Left lung (tissue), 10 donors: Measurements from ENCODE around the gene FAM13A. TPM values are rescaled to one million over a fixed set of nuclear protein-coding genes. Genes with fewer than 3 reads are reported as not detected.
A peak's percentile ranks its signal among the peaks of the same experiment; 100 is the strongest.

Source experiments
- ATAC-seq: fragments of 200-7000 bp; cut with Tn5 transposase; one replicate; pipeline ENCODE4 v1.9.1; 2020; ENCODE audit warnings: moderate library complexity
- DNase-seq, 4 donors: peaks; one replicate each; pipeline ENCODE4 v3.0.0-alpha.2; 2013 to 2020
- H3K27ac ChIP-seq, 2 donors: fragments of 200-600 bp; sonication (generic) in 1 of 2; one replicate each; pipeline versions ENCODE4 v1.5.0 to v1.8.0; 2020 to 2021
- H3K27me3 ChIP-seq, 2 donors: fragments of 200-600 bp; sonication (generic) in 1 of 2; one replicate each; pipeline versions ENCODE4 v1.5.0 to v1.8.0; 2020 to 2021
- H3K36me3 ChIP-seq, 2 donors: fragments of 200-600 bp; sonication (generic) in 1 of 2; one replicate each; pipeline versions ENCODE4 v1.5.0 to v1.8.0; 2020 to 2021
- H3K4me1 ChIP-seq, 2 donors: fragments of 200-600 bp; one replicate each; pipeline ENCODE4 v1.8.0; 2021
- H3K4me3 ChIP-seq, 2 donors: fragments of 200-600 bp; sonication (generic) in 1 of 2; one replicate each; pipeline versions ENCODE4 v1.5.0 to v1.8.0; 2020 to 2021; ENCODE audit warnings: mild to moderate bottlenecking in 1 of 2
- H3K9me3 ChIP-seq, 2 donors: fragments of 200-600 bp; sonication (generic) in 1 of 2; one replicate each; pipeline versions ENCODE4 v1.5.0 to v1.8.0; 2020 to 2021
- CTCF ChIP-seq, 2 donors: fragments of 200-600 bp; sonication (generic) in 1 of 2; IDR thresholded peaks; one replicate each; pipeline versions ENCODE4 v1.5.0 to v1.8.0; 2021; ENCODE audit warnings: antibody characterized with exemption in 2 of 2
- intact Hi-C, 2 donors: fragments of 100-400 bp; cut with DNase I; formaldehyde crosslinking; loops; one replicate each; pipeline versions ENCODE4 v1.11.2 to v1.14.2; 2022
- polyA plus RNA-seq, 6 donors: library from polyadenylated mRNA; unstranded; fragments of 120-200 nt; gene quantifications; one replicate each; pipeline ENCODE4 v1.2.1, GENCODE V29; 2013; ENCODE audit not compliant: insufficient read length in 6 of 6
- total RNA-seq, 2 donors: library from RNA; stranded (reverse); fragmentation: NEBNext Ultra II Directional; extraction: Animal tissue kit (Norgen Biotek cat#: 25700); gene quantifications; one replicate each; pipeline ENCODE4 v1.2.1, GENCODE V29; 2021
- donor health status: DM: no; HTN: yes; CAD: no.
- donor health status: DM: no; HTN: no; CAD: no.

The FAM13A gene
- total and polyA plus RNA-seq, 8 donors = 22.2 to 69.5 (median 52.2) TPM

GRCh38 chr4:88807499-88807898, 249.5 kb downstream of the FAM13A start:
- H3K4me3 ChIP-seq = no peak overlapping the region
- peak; percentile 35 for ATAC-seq
- TF ChIP-seq CTCF (IDR thresholded peaks at IDR 0.05) = no peak
- no peak overlapping the region for H3K27ac ChIP-seq
- intact Hi-C loops = no loop called here
- DNase-seq = no peak
- no peaks in the 10 kb centered on the region for H3K36me3 ChIP-seq
- no peaks in the 10 kb centered on the region for H3K27me3 ChIP-seq
- H3K9me3 ChIP-seq = no peaks in the 10 kb centered on the region
- H3K4me1 ChIP-seq = peaks cover 7 to 35% of the 10 kb centered on the region in 2 donors

GRCh38 chr4:88804234-88804633, 252.8 kb downstream of the FAM13A start:
- no peaks in the 10 kb centered on the region for H3K27me3 ChIP-seq
- H3K36me3 ChIP-seq = no peaks in the 10 kb centered on the region
- no peak for ATAC-seq
- H3K27ac ChIP-seq = peak overlapping the region; percentile 51 to 55
- H3K4me1 ChIP-seq = peaks cover 7 to 29% of the 10 kb centered on the region in 2 donors
- intact Hi-C loops = no loop called here
- TF ChIP-seq CTCF (IDR thresholded peaks at IDR 0.05) = no peak
- no peak for DNase-seq
- no peaks in the 10 kb centered on the region for H3K9me3 ChIP-seq
- H3K4me3 ChIP-seq = no peak overlapping the region

GRCh38 chr4:88803600-88804096, 253.3 kb downstream of the FAM13A start:
- intact Hi-C loops = no loop called here
- ATAC-seq (peak; percentile 84), DNase-seq (peak; percentile 23 to 90 (median 60))

GRCh38 chr4:88802585-88803286, 254.2 kb downstream of the FAM13A start:
- peaks cover 0 to 21% of the 10 kb centered on the region in 2 donors for H3K4me1 ChIP-seq
- ATAC-seq (no peak), DNase-seq (no peak)
- peak overlapping the region in 1 of 2 donors; percentile 55 for H3K27ac ChIP-seq
- H3K9me3 ChIP-seq = no peaks in the 10 kb centered on the region
- no peaks in the 10 kb centered on the region for H3K36me3 ChIP-seq
- no peaks in the 10 kb centered on the region for H3K27me3 ChIP-seq
- no peak overlapping the region for H3K4me3 ChIP-seq
- TF ChIP-seq CTCF (IDR thresholded peaks at IDR 0.05) = no peak
- intact Hi-C loops = no loop called here

More at GRCh38 chr4:88803600-88804096, 253.3 kb downstream of the FAM13A start:
- Histone ChIP-seq H3K4me1 (peaks cover 6 to 23% of the 10 kb centered on the region in 2 donors), H3K9me3 (no peaks in the 10 kb centered on the region), H3K36me3 (no peaks in the 10 kb centered on the region), H3K4me3 (no peak overlapping the region), H3K27ac (peak overlapping the region; percentile 51 to 55), H3K27me3 (no peaks in the 10 kb centered on the region)
- no peak for TF ChIP-seq CTCF (IDR thresholded peaks at IDR 0.05)

GRCh38 chr4:88802138-88802537, 254.8 kb downstream of the FAM13A start:
- Histone ChIP-seq H3K27me3 (no peaks in the 10 kb centered on the region), H3K4me1 (peaks cover 0 to 21% of the 10 kb centered on the region in 2 donors), H3K36me3 (no peaks in the 10 kb centered on the region), H3K4me3 (no peak overlapping the region), H3K27ac (no peak overlapping the region), H3K9me3 (no peaks in the 10 kb centered on the region)
- intact Hi-C loops = no loop called here
- no peak for TF ChIP-seq CTCF (IDR thresholded peaks at IDR 0.05)
- ATAC-seq (no peak), DNase-seq (no peak)
